ENCODE results near the gene NSUN4. TPM values are rescaled to one million over a fixed set of nuclear protein-coding genes. Genes with fewer than 3 reads are reported as not detected.

The NSUN4 gene
- total and polyA plus RNA-seq, 10 of the 15 experiments (the other 5 are each of a cell fraction or from before 2014, with no cell fraction given): 22.1 to 80.2 (median 29.6) TPM

GRCh38 chr1:46368791-46369190 is 28.2 kb downstream of the NSUN4 start:
- RAD21 ChIA-PET (ENCODE audit: unreplicated experiment): no interaction called here
- BruUV-seq (replicated peaks): no TSS peak
- H4K20me1 ChIP-seq (ENCODE audit: control insufficient read depth, insufficient read depth): no peaks in the 10 kb centered on the region
- in situ Hi-C loops (cut with MboI): no loop called here
- DNase-seq (ENCODE audit: low read depth, low spot score): no peak
- no peak overlapping the region for H3K4me3 ChIP-seq
- ATAC-seq: no peak
- no peak for FAIRE-seq
- SMC1A ChIA-PET (ENCODE audit: uncharacterized antibody, unreplicated experiment): no interaction called here
- WGBS (ENCODE audit: insufficient coverage, insufficient replicate concordance, low lambda C conversion rate, missing lambda C conversion rate): 95% methylated on average over 2 of the region's 2 CpGs
- CTCF ChIA-PET: interaction anchor here (1.3 kb wide), 1 partner anchor 62 kb away, joined by 3 read pairs; no protein-coding TSS in a partner anchor
- H3K9me3 ChIP-seq (replicated peaks; ENCODE audit: control insufficient read depth, insufficient read depth, low read length): no peaks in the 10 kb centered on the region
- H3K4me2 ChIP-seq (ENCODE audit: control insufficient read depth, insufficient read depth): no peak overlapping the region
- H2AFZ ChIP-seq (ENCODE audit: control insufficient read depth, low read depth, low read length): no peak overlapping the region
- no peak overlapping the region for H3K27ac ChIP-seq (ENCODE audit: control insufficient read depth, insufficient read depth)
- H3K9ac ChIP-seq (ENCODE audit: control insufficient read depth, insufficient read depth, low read length): no peak overlapping the region
- no peaks in the 10 kb centered on the region for H3K27me3 ChIP-seq (replicated peaks in 1 of 2; ENCODE audit: control insufficient read depth in 2 of 2, insufficient read depth in 2 of 2, low read length in 1 of 2)
- intact Hi-C loops (cut with micrococcal nuclease; ENCODE audit: unreplicated experiment): no loop called here
- H3K79me2 ChIP-seq (ENCODE audit: control insufficient read depth, insufficient read depth, low read length): no peaks in the 10 kb centered on the region
- POLR2A ChIA-PET: interaction anchor here (0.5 kb wide), 1 partner anchor 289 kb away, joined by 4 read pairs; no protein-coding TSS in a partner anchor
- H3K36me3 ChIP-seq (ENCODE audit: control insufficient read depth in 2 of 2, insufficient read depth in 2 of 2, low read length in 1 of 2): peaks cover 5 to 11% of the 10 kb centered on the region in 2 experiments; a peak in 3 of 4 replicates
- TF ChIP-seq CUX1 (IDR thresholded peaks at IDR 0.05; ENCODE audit: insufficient replicate concordance, low read depth, low read length): no peak
- no peak for TF ChIP-seq BCL3 (IDR thresholded peaks at IDR 0.05; ENCODE audit: borderline replicate concordance, insufficient read depth, low read depth, low read length, poor library complexity, severe bottlenecking)
- no peak for TF ChIP-seq SRF (IDR thresholded peaks at IDR 0.05; ENCODE audit: low read depth in 2 of 2, low read length in 2 of 2)
- no peak for TF ChIP-seq SMAD5 (IDR thresholded peaks at IDR 0.05; ENCODE audit: low read depth)
- TF ChIP-seq, protein P1, sequence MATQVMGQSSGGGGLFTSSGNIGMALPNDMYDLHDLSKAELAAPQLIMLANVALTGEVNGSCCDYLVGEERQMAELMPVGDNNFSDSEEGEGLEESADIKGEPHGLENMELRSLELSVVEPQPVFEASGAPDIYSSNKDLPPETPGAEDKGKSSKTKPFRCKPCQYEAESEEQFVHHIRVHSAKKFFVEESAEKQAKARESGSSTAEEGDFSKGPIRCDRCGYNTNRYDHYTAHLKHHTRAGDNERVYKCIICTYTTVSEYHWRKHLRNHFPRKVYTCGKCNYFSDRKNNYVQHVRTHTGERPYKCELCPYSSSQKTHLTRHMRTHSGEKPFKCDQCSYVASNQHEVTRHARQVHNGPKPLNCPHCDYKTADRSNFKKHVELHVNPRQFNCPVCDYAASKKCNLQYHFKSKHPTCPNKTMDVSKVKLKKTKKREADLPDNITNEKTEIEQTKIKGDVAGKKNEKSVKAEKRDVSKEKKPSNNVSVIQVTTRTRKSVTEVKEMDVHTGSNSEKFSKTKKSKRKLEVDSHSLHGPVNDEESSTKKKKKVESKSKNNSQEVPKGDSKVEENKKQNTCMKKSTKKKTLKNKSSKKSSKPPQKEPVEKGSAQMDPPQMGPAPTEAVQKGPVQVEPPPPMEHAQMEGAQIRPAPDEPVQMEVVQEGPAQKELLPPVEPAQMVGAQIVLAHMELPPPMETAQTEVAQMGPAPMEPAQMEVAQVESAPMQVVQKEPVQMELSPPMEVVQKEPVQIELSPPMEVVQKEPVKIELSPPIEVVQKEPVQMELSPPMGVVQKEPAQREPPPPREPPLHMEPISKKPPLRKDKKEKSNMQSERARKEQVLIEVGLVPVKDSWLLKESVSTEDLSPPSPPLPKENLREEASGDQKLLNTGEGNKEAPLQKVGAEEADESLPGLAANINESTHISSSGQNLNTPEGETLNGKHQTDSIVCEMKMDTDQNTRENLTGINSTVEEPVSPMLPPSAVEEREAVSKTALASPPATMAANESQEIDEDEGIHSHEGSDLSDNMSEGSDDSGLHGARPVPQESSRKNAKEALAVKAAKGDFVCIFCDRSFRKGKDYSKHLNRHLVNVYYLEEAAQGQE (IDR thresholded peaks at IDR 0.05; ENCODE audit: low read depth, low read length): no peak
- peaks cover 25% of the 10 kb centered on the region for H3K4me1 ChIP-seq (ENCODE audit: control insufficient read depth, insufficient read depth, low read length)

Measured in GM12878 (cell line).